MM.1S (cell line): ENCODE results near the gene C16orf89.
"Not testable (repeated sequence)": the region's sequence is repeated elsewhere in the genome, so short reads cannot be mapped to it uniquely, and the experiment has no call there.

ENCODE experiments used
- DNase-seq: peaks from one replicate; pipeline ENCODE4 v3.0.0-alpha.2; 2015
- H2AFZ ChIP-seq: fragments of 300-600 bp; sonication (generic); 2 replicates; pipeline ENCODE4 v1.6.0; 2016; ENCODE audit warnings: antibody characterized with exemption, low read length
- H3F3A ChIP-seq: fragments of 300-600 bp; sonication (generic); 2 replicates; pipeline ENCODE4 v1.6.1; 2016; ENCODE audit warnings: mild to moderate bottlenecking, antibody characterized with exemption, low read length, moderate library complexity, mixed read lengths; ENCODE audit not compliant: insufficient read depth
- H3K27ac ChIP-seq: fragments of 300-600 bp; sonication (generic); 2 replicates; pipeline ENCODE4 v1.5.1; 2016; ENCODE audit warnings: mild to moderate bottlenecking, low read length
- H3K27me3 ChIP-seq: fragments of 300-600 bp; sonication (generic); replicated peaks from 2 replicates; pipeline ENCODE4 v1.6.0; 2016; ENCODE audit warnings: low read length; ENCODE audit not compliant: insufficient read depth
- H3K36me3 ChIP-seq: fragments of 300-600 bp; sonication (generic); replicated peaks from 2 replicates; pipeline ENCODE4 v1.6.1; 2016; ENCODE audit warnings: mild to moderate bottlenecking, low read length, mixed read lengths; ENCODE audit not compliant: insufficient read depth
- H3K4me1 ChIP-seq: fragments of 300-600 bp; sonication (generic); 2 replicates; pipeline ENCODE4 v1.6.1; 2016; ENCODE audit warnings: low read length, mixed read lengths
- H3K4me2 ChIP-seq: fragments of 300-600 bp; sonication (generic); 2 replicates; pipeline ENCODE4 v1.6.0; 2016; ENCODE audit warnings: low read depth, low read length
- H3K4me3 ChIP-seq: fragments of 300-600 bp; sonication (generic); 2 replicates; pipeline ENCODE4 v1.5.1; 2016; ENCODE audit warnings: low read length, mixed read lengths
- H3K79me2 ChIP-seq: fragments of 300-600 bp; sonication (generic); 2 replicates; pipeline ENCODE4 v1.6.1; 2016; ENCODE audit warnings: mixed run types, low read length, mixed read lengths
- H3K9ac ChIP-seq: fragments of 300-600 bp; sonication (generic); 2 replicates; pipeline ENCODE4 v1.6.1; 2016; ENCODE audit warnings: low read length, mixed read lengths
- H3K9me2 ChIP-seq: fragments of 300-600 bp; sonication (generic); replicated peaks from 2 replicates; pipeline ENCODE4 v1.6.1; 2016; ENCODE audit warnings: mild to moderate bottlenecking, low read length, mixed read lengths; ENCODE audit not compliant: insufficient read depth
- H3K9me3 ChIP-seq: fragments of 300-600 bp; sonication (generic); replicated peaks from 2 replicates; pipeline ENCODE4 v1.6.1; 2016; ENCODE audit warnings: mild to moderate bottlenecking, low read length, mixed read lengths; ENCODE audit not compliant: insufficient read depth
- H4K20me1 ChIP-seq: fragments of 300-600 bp; sonication (generic); 2 replicates; pipeline ENCODE4 v1.6.1; 2016; ENCODE audit warnings: mild to moderate bottlenecking, low read length, moderate library complexity, mixed read lengths; ENCODE audit not compliant: insufficient read depth
- CTCF ChIP-seq: fragments of 300-600 bp; sonication (generic); IDR thresholded peaks from 2 replicates; pipeline ENCODE4 v1.5.1; 2016; ENCODE audit warnings: antibody characterized with exemption, low read length, mixed read lengths
- EZH2 ChIP-seq: fragments of 300-600 bp; sonication (generic); optimal IDR thresholded peaks from 2 replicates; pipeline ENCODE3; 2017; ENCODE audit warnings: low read depth, mild to moderate bottlenecking, antibody characterized with exemption, low read length, mixed read lengths
- EZH2phosphoT487 ChIP-seq: fragments of 300-600 bp; sonication (generic); IDR thresholded peaks from 2 replicates; pipeline ENCODE4 v1.6.1; 2018; ENCODE audit warnings: antibody characterized with exemption, low read length

C16orf89 gene

GRCh38 chr16:5083646-5084045, 17.9 kb upstream of the C16orf89 start:
- not testable (repeated sequence) for H3K4me3 ChIP-seq, H3K79me2 ChIP-seq, H3K27ac ChIP-seq, H4K20me1 ChIP-seq, H3K36me3 ChIP-seq, H3K4me2 ChIP-seq, H3F3A ChIP-seq, H2AFZ ChIP-seq, H3K9me2 ChIP-seq, DNase-seq, H3K27me3 ChIP-seq, H3K9me3 ChIP-seq, H3K9ac ChIP-seq, H3K4me1 ChIP-seq

GRCh38 chr16:5080996-5081395, 15.2 kb upstream of the C16orf89 start:
- H3K79me2 ChIP-seq, H2AFZ ChIP-seq, H3K27me3 ChIP-seq, H3K27ac ChIP-seq, H3K4me3 ChIP-seq, H3K4me1 ChIP-seq, H3K36me3 ChIP-seq, H3K9me2 ChIP-seq, H3K4me2 ChIP-seq, H4K20me1 ChIP-seq, H3K9ac ChIP-seq, H3K9me3 ChIP-seq, H3F3A ChIP-seq, DNase-seq: not testable (repeated sequence)

GRCh38 chr16:5080461-5080860, 14.7 kb upstream of the C16orf89 start:
- H3K9me2 ChIP-seq, H3K4me3 ChIP-seq, H3K27ac ChIP-seq, H3K79me2 ChIP-seq, DNase-seq, H4K20me1 ChIP-seq, H3K9me3 ChIP-seq, H3K4me1 ChIP-seq, H2AFZ ChIP-seq, H3F3A ChIP-seq, H3K9ac ChIP-seq, H3K36me3 ChIP-seq, H3K4me2 ChIP-seq, H3K27me3 ChIP-seq: not testable (repeated sequence)

- Histone ChIP-seq H3K9ac (no peak overlapping the region), H3K4me3 (no peak overlapping the region), H3K36me3 (no peaks in the 10 kb centered on the region), H2AFZ (no peak overlapping the region), H3K27ac (no peak overlapping the region), H3F3A (no peaks in the 10 kb centered on the region), H3K4me1 (no peaks in the 10 kb centered on the region), H3K79me2 (peaks cover 9% of the 10 kb centered on the region), H3K9me2 (no peaks in the 10 kb centered on the region), H4K20me1 (no peaks in the 10 kb centered on the region), H3K9me3 (no peaks in the 10 kb centered on the region), H3K4me2 (no peak overlapping the region), H3K27me3 (no peaks in the 10 kb centered on the region)
- DNase-seq, result no peak
- no peak for TF ChIP-seq EZH2phosphoT487
- TF ChIP-seq EZH2, result no peak
Observed at GRCh38 chr16:5078626-5079025, 12.9 kb upstream of the C16orf89 start.

- Histone ChIP-seq H3K27me3 (no peaks in the 10 kb centered on the region), H3K9ac (no peak overlapping the region), H3K79me2 (peaks cover 22% of the 10 kb centered on the region), H3K4me2 (no peak overlapping the region), H3K4me1 (peaks cover 9% of the 10 kb centered on the region; the same call in 1 of the 2 replicates), H4K20me1 (no peaks in the 10 kb centered on the region), H3K27ac (no peak overlapping the region), H2AFZ (no peak overlapping the region), H3F3A (no peaks in the 10 kb centered on the region), H3K9me2 (no peaks in the 10 kb centered on the region), H3K9me3 (no peaks in the 10 kb centered on the region), H3K4me3 (no peak overlapping the region), H3K36me3 (no peaks in the 10 kb centered on the region)
- no peak for TF ChIP-seq EZH2phosphoT487
- TF ChIP-seq EZH2, result no peak
- TF ChIP-seq CTCF, result no peak
- DNase-seq, result no peak
Observed at GRCh38 chr16:5077304-5077703, 11.5 kb upstream of the C16orf89 start.
